HG02938 (cell line): Measurements from ENCODE around the gene PTPN4.
"Not testable (repeated sequence)": the region's sequence is repeated elsewhere in the genome, so short reads cannot be mapped to it uniquely, and the experiment has no call there.

Experiments used
- ATAC-seq: cut with Tn5 transposase; IDR thresholded peaks from one replicate; pipeline ENCODE4 v1.9.1; 2021; ENCODE audit warnings: mild to moderate bottlenecking, moderate library complexity; ENCODE audit not compliant: unreplicated experiment

PTPN4 gene

GRCh38 chr2:119803101-119803500, 43.4 kb downstream of the PTPN4 start:
- no peak for ATAC-seq

GRCh38 chr2:119804409-119804808, 44.7 kb downstream of the PTPN4 start:
- not testable (repeated sequence) for ATAC-seq

- ATAC-seq: no peak
These were observed 48.9 kb downstream of the PTPN4 start for GRCh38 chr2:119808516-119809147.

- ATAC-seq: no peak
These were observed 49.8 kb downstream of the PTPN4 start for GRCh38 chr2:119809339-119810048.

- no peak for ATAC-seq
These were observed 50.4 kb downstream of the PTPN4 start for GRCh38 chr2:119810049-119810630.

GRCh38 chr2:119814216-119814615, 54.5 kb downstream of the PTPN4 start:
- no peak for ATAC-seq

GRCh38 chr2:119818792-119819191, 59.1 kb downstream of the PTPN4 start:
- ATAC-seq: no peak

- ATAC-seq: no peak
These were observed 60.1 kb downstream of the PTPN4 start for GRCh38 chr2:119819846-119820245.

GRCh38 chr2:119820275-119820674, 60.6 kb downstream of the PTPN4 start:
- ATAC-seq: no peak

- ATAC-seq: no peak
These were observed 61.5 kb downstream of the PTPN4 start for GRCh38 chr2:119821266-119821665.

GRCh38 chr2:119823734-119824334, 64.1 kb downstream of the PTPN4 start:
- no peak for ATAC-seq

- ATAC-seq: peak; percentile 76
These were observed 66.7 kb downstream of the PTPN4 start for GRCh38 chr2:119826370-119826961.

GRCh38 chr2:119827866-119828507, 68.3 kb downstream of the PTPN4 start:
- no peak for ATAC-seq

- ATAC-seq: no peak
These were observed 76.9 kb downstream of the PTPN4 start for GRCh38 chr2:119836455-119837142.

- no peak for ATAC-seq
These were observed 77.6 kb downstream of the PTPN4 start for GRCh38 chr2:119837350-119837749.

- no peak for ATAC-seq
These were observed 78.0 kb downstream of the PTPN4 start for GRCh38 chr2:119837759-119838158.

- no peak for ATAC-seq
These were observed 78.5 kb downstream of the PTPN4 start for GRCh38 chr2:119838179-119838578.

GRCh38 chr2:119841550-119841949, 81.8 kb downstream of the PTPN4 start:
- no peak for ATAC-seq

- no peak for ATAC-seq
These were observed 86.3 kb downstream of the PTPN4 start for GRCh38 chr2:119846021-119846420.

- no peak for ATAC-seq
These were observed 90.3 kb downstream of the PTPN4 start for GRCh38 chr2:119849838-119850565.
